Trophoblast cell (in vitro differentiated cells and primary cell): ENCODE measurements around the gene TEPSIN.

Experiments
- DNase-seq, 2 donors: peaks; one replicate each; pipeline ENCODE4 v3.0.0-alpha.2; 2016
- H2AFZ ChIP-seq: 2 replicates; pipeline ENCODE4 v1.6.1; 2013; ENCODE audit warnings: low read length, moderate library complexity, mild to moderate bottlenecking; ENCODE audit not compliant: insufficient read depth, poor library complexity
- H2AK5ac ChIP-seq: 2 replicates; pipeline ENCODE4 v1.6.1; 2013; ENCODE audit warnings: mild to moderate bottlenecking, low read length
- H2BK120ac ChIP-seq: 2 replicates; pipeline ENCODE4 v1.6.1; 2013; ENCODE audit warnings: low read length, mild to moderate bottlenecking, moderate library complexity; ENCODE audit not compliant: insufficient read depth, poor library complexity
- H2BK12ac ChIP-seq: 2 replicates; pipeline ENCODE4 v1.6.1; 2013; ENCODE audit warnings: mild to moderate bottlenecking, low read length, moderate library complexity
- H2BK5ac ChIP-seq: 2 replicates; pipeline ENCODE4 v1.6.1; 2013; ENCODE audit warnings: low read length, low read depth, moderate library complexity, mild to moderate bottlenecking; ENCODE audit not compliant: poor library complexity
- H3K14ac ChIP-seq: 2 replicates; pipeline ENCODE4 v1.6.1; 2013; ENCODE audit warnings: mild to moderate bottlenecking, low read length
- H3K18ac ChIP-seq: 2 replicates; pipeline ENCODE4 v1.6.1; 2013; ENCODE audit warnings: mild to moderate bottlenecking, low read length
- H3K23ac ChIP-seq: 2 replicates; pipeline ENCODE4 v1.6.1; 2013; ENCODE audit warnings: low read length
- H3K27ac ChIP-seq: 2 replicates; pipeline ENCODE4 v1.5.1; 2013; ENCODE audit warnings: low read depth, mild to moderate bottlenecking, inconsistent platforms, low read length, moderate library complexity
- H3K27me3 ChIP-seq: 2 replicates; pipeline ENCODE4 v1.6.1; 2013; ENCODE audit warnings: inconsistent platforms, mild to moderate bottlenecking, low read length, moderate library complexity; ENCODE audit not compliant: insufficient read depth
- H3K36me3 ChIP-seq, 2 experiments: 1 replicate in 1 of 2; 2 replicates in 1 of 2; pipeline ENCODE4 v1.6.1; 2013; ENCODE audit warnings: low read length in 2 of 2, mild to moderate bottlenecking in 2 of 2, moderate library complexity in 1 of 2; ENCODE audit not compliant: insufficient read depth in 2 of 2, control insufficient read depth in 1 of 2
- H3K4ac ChIP-seq: 2 replicates; pipeline ENCODE4 v1.6.1; 2013; ENCODE audit warnings: low read depth, mild to moderate bottlenecking, low read length, moderate library complexity
- H3K4me1 ChIP-seq, 2 experiments: 1 replicate in 1 of 2; 2 replicates in 1 of 2; pipeline ENCODE4 v1.6.1; 2013; ENCODE audit warnings: low read length in 2 of 2, mild to moderate bottlenecking in 2 of 2, moderate library complexity in 1 of 2; ENCODE audit not compliant: insufficient read depth in 2 of 2, control insufficient read depth in 1 of 2
- H3K4me2 ChIP-seq: 2 replicates; pipeline ENCODE4 v1.6.1; 2013; ENCODE audit warnings: inconsistent platforms, mild to moderate bottlenecking, low read length, moderate library complexity
- H3K4me3 ChIP-seq: 2 replicates; pipeline ENCODE4 v1.5.1; 2013; ENCODE audit warnings: mild to moderate bottlenecking, low read depth, low read length, inconsistent platforms
- H3K79me1 ChIP-seq: one replicate; pipeline ENCODE4 v1.6.1; 2013; ENCODE audit warnings: low read length
- H3K79me2 ChIP-seq: 2 replicates; pipeline ENCODE4 v1.6.1; 2013; ENCODE audit warnings: low read length, mild to moderate bottlenecking; ENCODE audit not compliant: control insufficient read depth, insufficient read depth, poor library complexity
- H3K9ac ChIP-seq: 2 replicates; pipeline ENCODE4 v1.6.1; 2013; ENCODE audit warnings: mild to moderate bottlenecking, low read length
- H3K9me3 ChIP-seq: 2 replicates; pipeline ENCODE4 v1.6.1; 2013; ENCODE audit warnings: low read depth, mild to moderate bottlenecking, control low read depth, inconsistent platforms, low read length; ENCODE audit not compliant: insufficient read depth
- H4K12ac ChIP-seq: 2 replicates; pipeline ENCODE4 v1.6.1; 2013; ENCODE audit warnings: low read depth, mild to moderate bottlenecking, low read length, moderate library complexity
- H4K8ac ChIP-seq: 2 replicates; pipeline ENCODE4 v1.6.1; 2013; ENCODE audit warnings: low read depth, mild to moderate bottlenecking, low read length, moderate library complexity
- H4K91ac ChIP-seq: one replicate; pipeline ENCODE4 v1.6.1; 2013; ENCODE audit warnings: low read depth, mild to moderate bottlenecking, low read length, moderate library complexity
- WGBS: extraction: QIAGEN DNeasy Blood & Tissue Kit; methylation state at CpG from one replicate; pipeline ENCODE4 v1.1.7; 2013; ENCODE audit warnings: missing lambda C conversion rate; ENCODE audit not compliant: insufficient read length, insufficient coverage; ENCODE audit errors: extremely low coverage; 5-methylcytosine and 5-hydroxymethylcytosine counted together

Gene TEPSIN

GRCh38 chr17:81267390-81268067 is 28.7 kb upstream of the TEPSIN start:
- Histone ChIP-seq H3K27me3 (no peaks in the 10 kb centered on the region), H3K18ac (no peak overlapping the region), H3K9me3 (no peaks in the 10 kb centered on the region), H3K9ac (no peak overlapping the region), H3K4ac (no peak overlapping the region), H3K36me3 (peaks cover 57 to 59% of the 10 kb centered on the region in 2 experiments), H2BK120ac (no peak overlapping the region), H3K4me3 (no peak overlapping the region), H3K79me2 (no peaks in the 10 kb centered on the region), H3K14ac (no peak overlapping the region), H4K91ac (no peak overlapping the region), H3K4me2 (no peak overlapping the region), H2AFZ (no peak overlapping the region), H4K8ac (no peak overlapping the region), H2BK12ac (no peak overlapping the region), H3K4me1 (no peaks in the 10 kb centered on the region), H3K79me1 (no peaks in the 10 kb centered on the region), H3K27ac (no peak overlapping the region), H4K12ac (no peak overlapping the region), H3K23ac (no peak overlapping the region), H2AK5ac (no peak overlapping the region), H2BK5ac (no peak overlapping the region)
- DNase-seq: no peak
- no CpG with 5 or more reads among the region's 6 CpGs for WGBS

DNA sequence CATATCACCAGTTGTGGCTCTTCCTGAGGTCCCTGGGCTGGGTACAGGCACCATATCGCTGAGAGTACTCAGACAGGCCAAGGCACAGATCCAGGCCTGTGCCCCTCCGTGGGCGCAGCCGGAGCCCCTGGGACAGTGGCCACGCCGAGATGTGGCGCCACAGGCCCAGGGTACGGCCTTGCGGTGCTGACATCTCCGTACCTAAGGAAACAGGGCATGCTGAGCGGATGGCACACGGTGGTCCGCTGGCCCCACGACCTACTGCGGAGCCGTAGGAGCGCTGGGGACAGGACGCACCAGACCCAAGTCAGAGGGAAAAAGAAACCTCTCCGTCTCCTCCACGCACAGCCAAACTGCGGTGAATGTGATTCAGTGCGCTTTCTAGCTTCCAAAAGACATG is 26.7 kb upstream of the TEPSIN start:
- H2BK5ac ChIP-seq: no peak overlapping the region
- H3K9me3 ChIP-seq: no peaks in the 10 kb centered on the region
- no peak overlapping the region for H3K9ac ChIP-seq
- no CpG with 5 or more reads among the region's 22 CpGs for WGBS
- H3K14ac ChIP-seq: no peak overlapping the region
- H4K91ac ChIP-seq: no peak overlapping the region
- no peaks in the 10 kb centered on the region for H3K27me3 ChIP-seq
- H3K4me2 ChIP-seq: no peak overlapping the region
- no peak overlapping the region for H2AFZ ChIP-seq
- no peak overlapping the region for H4K12ac ChIP-seq
- H3K23ac ChIP-seq: no peak overlapping the region
- H4K8ac ChIP-seq: no peak overlapping the region
- no peaks in the 10 kb centered on the region for H3K4me1 ChIP-seq
- H3K4ac ChIP-seq: no peak overlapping the region
- H3K79me2 ChIP-seq: no peaks in the 10 kb centered on the region
- no peak overlapping the region for H3K4me3 ChIP-seq
- H3K27ac ChIP-seq: no peak overlapping the region
- H2BK120ac ChIP-seq: no peak overlapping the region
- H3K36me3 ChIP-seq: peaks cover 62 to 66% of the 10 kb centered on the region in 2 experiments
- no peak overlapping the region for H2AK5ac ChIP-seq
- no peaks in the 10 kb centered on the region for H3K79me1 ChIP-seq
- H3K18ac ChIP-seq: no peak overlapping the region
- no peak for DNase-seq
- H2BK12ac ChIP-seq: no peak overlapping the region

GRCh38 chr17:81264640-81265039 is 25.8 kb upstream of the TEPSIN start:
- Histone ChIP-seq H3K14ac (no peak overlapping the region), H2AFZ (no peak overlapping the region), H3K4ac (no peak overlapping the region), H2BK12ac (no peak overlapping the region), H2BK5ac (no peak overlapping the region), H3K79me1 (no peaks in the 10 kb centered on the region), H3K4me2 (no peak overlapping the region), H3K9me3 (no peaks in the 10 kb centered on the region), H3K27me3 (no peaks in the 10 kb centered on the region), H3K27ac (no peak overlapping the region), H3K36me3 (peaks cover 64 to 68% of the 10 kb centered on the region in 2 experiments), H3K4me1 (no peaks in the 10 kb centered on the region), H4K8ac (no peak overlapping the region), H3K18ac (no peak overlapping the region), H3K9ac (no peak overlapping the region), H3K23ac (no peak overlapping the region), H4K91ac (no peak overlapping the region), H3K4me3 (no peak overlapping the region), H2BK120ac (no peak overlapping the region), H4K12ac (no peak overlapping the region), H2AK5ac (no peak overlapping the region), H3K79me2 (no peaks in the 10 kb centered on the region)
- no peak for DNase-seq
- WGBS: no CpG with 5 or more reads among the region's 12 CpGs

GRCh38 chr17:81263371-81264181 is 24.7 kb upstream of the TEPSIN start:
- Histone ChIP-seq H3K4me1 (no peaks in the 10 kb centered on the region), H4K12ac (no peak overlapping the region), H3K79me1 (no peaks in the 10 kb centered on the region), H2BK120ac (no peak overlapping the region), H3K23ac (no peak overlapping the region), H3K4me2 (no peak overlapping the region), H2BK12ac (no peak overlapping the region), H3K9me3 (no peaks in the 10 kb centered on the region), H3K14ac (no peak overlapping the region), H4K91ac (no peak overlapping the region), H2AK5ac (no peak overlapping the region), H2AFZ (no peak overlapping the region), H3K9ac (no peak overlapping the region), H3K4me3 (peak overlapping the region; percentile 20), H3K27ac (no peak overlapping the region), H2BK5ac (no peak overlapping the region), H3K36me3 (peaks cover 71 to 74% of the 10 kb centered on the region in 2 experiments), H3K79me2 (no peaks in the 10 kb centered on the region), H3K27me3 (no peaks in the 10 kb centered on the region), H4K8ac (no peak overlapping the region), H3K4ac (no peak overlapping the region), H3K18ac (no peak overlapping the region)
- no peak for DNase-seq
- no CpG with 5 or more reads among the region's 40 CpGs for whole genome bisulfite sequencing
